NT2/D1 (cell line): ENCODE measurements around the gene GEMIN4.

ENCODE experiments used
- SUZ12 ChIP-seq: IDR thresholded peaks from 2 replicates; pipeline ENCODE4 v1.6.1; 2011; ENCODE audit not compliant: insufficient read length, insufficient read depth; ENCODE audit errors: extremely low read depth
- YY1 ChIP-seq: IDR thresholded peaks from 2 replicates; pipeline ENCODE4 v1.6.1; 2011; ENCODE audit not compliant: insufficient read length, insufficient read depth
- ZNF274 ChIP-seq: IDR thresholded peaks from 2 replicates; pipeline ENCODE4 v1.6.1; 2011; ENCODE audit warnings: mild to moderate bottlenecking, low read depth, low read length

DNA sequence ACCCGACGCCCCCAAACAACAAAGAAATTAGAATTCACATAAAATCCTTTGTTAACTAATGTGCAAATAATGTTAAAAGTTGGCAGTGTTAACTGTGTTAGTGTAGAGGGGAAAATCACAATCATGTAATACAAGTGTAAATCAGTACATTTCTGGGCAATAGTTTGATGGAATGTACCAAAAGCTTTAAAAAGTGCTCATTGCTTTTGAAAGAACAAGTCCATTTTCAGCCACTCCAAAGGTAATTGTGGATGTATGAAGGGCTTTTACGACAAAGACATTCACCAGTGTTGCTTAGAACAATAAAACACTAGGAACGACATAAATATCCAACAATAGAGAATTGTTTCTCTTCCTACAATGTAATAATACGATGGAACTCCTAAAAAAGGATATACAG is 21.0 kb upstream of the GEMIN4 start:
- TF ChIP-seq YY1, result no peak
- TF ChIP-seq SUZ12, result no peak
- TF ChIP-seq ZNF274, result no peak
